ENCODE measurements around the gene LELP1. TPM values are rescaled to one million over a fixed set of nuclear protein-coding genes. Genes with fewer than 3 reads are reported as not detected.

LELP1 gene
- total RNA-seq, 1 experiment from 2014 or later = not detected

- ChIA-PET CTCF (no interaction called here), POLR2A (ENCODE audit: low non-redundant PET) (no interaction called here)
- H3K27ac ChIP-seq (ENCODE audit: low read depth, low read length, poor library complexity, severe bottlenecking) = no peak overlapping the region
- H3K36me3 ChIP-seq (ENCODE audit: insufficient read depth, low read length, poor library complexity, severe bottlenecking) = no peaks in the 10 kb centered on the region
- intact Hi-C loops (cut with micrococcal nuclease; ENCODE audit: unreplicated experiment) = loop anchor here (10.0 kb wide), 1 partner anchor 320 kb away; the partner anchor contains the start of gene SMCP
- TF ChIP-seq, protein P1, sequence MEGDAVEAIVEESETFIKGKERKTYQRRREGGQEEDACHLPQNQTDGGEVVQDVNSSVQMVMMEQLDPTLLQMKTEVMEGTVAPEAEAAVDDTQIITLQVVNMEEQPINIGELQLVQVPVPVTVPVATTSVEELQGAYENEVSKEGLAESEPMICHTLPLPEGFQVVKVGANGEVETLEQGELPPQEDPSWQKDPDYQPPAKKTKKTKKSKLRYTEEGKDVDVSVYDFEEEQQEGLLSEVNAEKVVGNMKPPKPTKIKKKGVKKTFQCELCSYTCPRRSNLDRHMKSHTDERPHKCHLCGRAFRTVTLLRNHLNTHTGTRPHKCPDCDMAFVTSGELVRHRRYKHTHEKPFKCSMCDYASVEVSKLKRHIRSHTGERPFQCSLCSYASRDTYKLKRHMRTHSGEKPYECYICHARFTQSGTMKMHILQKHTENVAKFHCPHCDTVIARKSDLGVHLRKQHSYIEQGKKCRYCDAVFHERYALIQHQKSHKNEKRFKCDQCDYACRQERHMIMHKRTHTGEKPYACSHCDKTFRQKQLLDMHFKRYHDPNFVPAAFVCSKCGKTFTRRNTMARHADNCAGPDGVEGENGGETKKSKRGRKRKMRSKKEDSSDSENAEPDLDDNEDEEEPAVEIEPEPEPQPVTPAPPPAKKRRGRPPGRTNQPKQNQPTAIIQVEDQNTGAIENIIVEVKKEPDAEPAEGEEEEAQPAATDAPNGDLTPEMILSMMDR (conservative IDR thresholded peaks at IDR 0.05; ENCODE audit: low read depth, low read length) = no peak
- no peak for TF ChIP-seq EZH2 (IDR thresholded peaks at IDR 0.05; ENCODE audit: borderline replicate concordance, low read depth, low read length, poor library complexity, severe bottlenecking)
- no peak for DNase-seq (ENCODE audit: low spot score)
- H3K4me3 ChIP-seq (ENCODE audit: low read depth, low read length, poor library complexity, severe bottlenecking) = no peak overlapping the region
- H3K4me1 ChIP-seq (ENCODE audit: insufficient read depth, low read length, poor library complexity, severe bottlenecking) = no peaks in the 10 kb centered on the region
- H3K27me3 ChIP-seq (replicated peaks; ENCODE audit: insufficient read depth, low read depth, low read length, poor library complexity) = peaks cover 39% of the 10 kb centered on the region
- no TSS peak for BruUV-seq (replicated peaks)
- no peaks in the 10 kb centered on the region for H3K9me3 ChIP-seq (ENCODE audit: low read depth, low read length, poor library complexity, severe bottlenecking)
Observed at GRCh38 chr1:153195216-153195615, 8.0 kb upstream of the LELP1 start.

DNA sequence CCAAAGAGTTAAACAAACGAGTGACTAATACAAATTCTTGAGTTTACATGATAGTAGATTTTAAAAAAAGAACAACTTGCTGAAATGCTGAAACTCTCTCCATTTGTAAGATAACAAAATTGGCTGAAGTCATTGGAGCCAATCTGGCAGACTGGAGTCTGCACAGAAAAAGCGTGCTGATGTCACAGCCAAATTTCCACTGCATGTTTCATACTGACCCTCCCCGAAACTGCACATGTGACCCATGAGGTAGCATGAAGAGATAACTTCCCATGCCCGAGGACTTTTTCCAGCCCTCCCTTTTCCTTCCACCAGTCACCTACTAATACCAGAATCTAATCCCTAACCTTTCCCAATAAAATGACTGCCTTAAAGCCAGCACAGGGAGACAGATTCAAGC, 1.2 kb upstream of the LELP1 start:
- DNase-seq (ENCODE audit: low spot score) = no peak
- Histone ChIP-seq H3K27me3 (replicated peaks; ENCODE audit: insufficient read depth, low read depth, low read length, poor library complexity) (peaks cover 60% of the 10 kb centered on the region), H3K27ac (ENCODE audit: low read depth, low read length, poor library complexity, severe bottlenecking) (no peak overlapping the region), H3K4me3 (ENCODE audit: low read depth, low read length, poor library complexity, severe bottlenecking) (no peak overlapping the region), H3K9me3 (ENCODE audit: low read depth, low read length, poor library complexity, severe bottlenecking) (no peaks in the 10 kb centered on the region), H3K36me3 (ENCODE audit: insufficient read depth, low read length, poor library complexity, severe bottlenecking) (no peaks in the 10 kb centered on the region), H3K4me1 (ENCODE audit: insufficient read depth, low read length, poor library complexity, severe bottlenecking) (no peaks in the 10 kb centered on the region)
- no TSS peak for BruUV-seq (replicated peaks)
- ChIA-PET POLR2A (ENCODE audit: low non-redundant PET) (no interaction called here), CTCF (no interaction called here)
- intact Hi-C loops (cut with micrococcal nuclease; ENCODE audit: unreplicated experiment) = no loop called here
- TF ChIP-seq, protein P1 (conservative IDR thresholded peaks at IDR 0.05; ENCODE audit: low read depth, low read length) = no peak
- no peak for TF ChIP-seq EZH2 (IDR thresholded peaks at IDR 0.05; ENCODE audit: borderline replicate concordance, low read depth, low read length, poor library complexity, severe bottlenecking)

- Histone ChIP-seq H3K4me3 (ENCODE audit: low read depth, low read length, poor library complexity, severe bottlenecking) (no peak overlapping the region), H3K27ac (ENCODE audit: low read depth, low read length, poor library complexity, severe bottlenecking) (no peak overlapping the region), H3K27me3 (replicated peaks; ENCODE audit: insufficient read depth, low read depth, low read length, poor library complexity) (peaks cover 53% of the 10 kb centered on the region), H3K9me3 (ENCODE audit: low read depth, low read length, poor library complexity, severe bottlenecking) (no peaks in the 10 kb centered on the region), H3K4me1 (ENCODE audit: insufficient read depth, low read length, poor library complexity, severe bottlenecking) (no peaks in the 10 kb centered on the region), H3K36me3 (ENCODE audit: insufficient read depth, low read length, poor library complexity, severe bottlenecking) (no peaks in the 10 kb centered on the region)
- ChIA-PET CTCF (no interaction called here), POLR2A (ENCODE audit: low non-redundant PET) (no interaction called here)
- no peak for TF ChIP-seq EZH2 (IDR thresholded peaks at IDR 0.05; ENCODE audit: borderline replicate concordance, low read depth, low read length, poor library complexity, severe bottlenecking)
- TF ChIP-seq, protein P1 (conservative IDR thresholded peaks at IDR 0.05; ENCODE audit: low read depth, low read length) = no peak
- DNase-seq (ENCODE audit: low spot score) = no peak
- intact Hi-C loops (cut with micrococcal nuclease; ENCODE audit: unreplicated experiment) = no loop called here
- BruUV-seq (replicated peaks) = no TSS peak
Observed at GRCh38 chr1:153206631-153207030, 3.4 kb downstream of the LELP1 start.
